ENCODE results near the gene AMIGO1.

AMIGO1 gene

GRCh38 chr1:109539676-109540075, 30.1 kb upstream of the AMIGO1 start, which contains the start of gene GPR61:
Gene GPR61 (plus strand): TSS chr1:109539872. CDS start chr1:109543023, 3,151 bp downstream.
- Histone ChIP-seq H4K8ac (ENCODE audit: low read depth, low read length) (no peak within 1 kb of the TSS), H3K23ac (ENCODE audit: low read length) (no peak within 1 kb of the TSS), H3K27me3 (ENCODE audit: insufficient read depth, low read length) (no peaks in the 10 kb centered on the region), H2AFZ (ENCODE audit: insufficient read depth, low read length, poor library complexity) (no peak within 1 kb of the TSS), H3K9ac (ENCODE audit: low read length) (no peak within 1 kb of the TSS), H3K9me3 (ENCODE audit: insufficient read depth, low read depth, low read length) (no peaks in the 10 kb centered on the region), H2BK12ac (ENCODE audit: low read length) (no peak within 1 kb of the TSS), H3K79me2 (ENCODE audit: control insufficient read depth, insufficient read depth, low read length, poor library complexity) (no peaks in the 10 kb centered on the region), H2BK120ac (ENCODE audit: insufficient read depth, low read length, poor library complexity) (no peak within 1 kb of the TSS), H4K12ac (ENCODE audit: low read depth, low read length) (no peak within 1 kb of the TSS), H2AK5ac (ENCODE audit: low read length) (no peak within 1 kb of the TSS), H3K4ac (ENCODE audit: low read depth, low read length) (no peak within 1 kb of the TSS), H3K4me2 (ENCODE audit: low read length) (no peak within 1 kb of the TSS), H3K27ac (ENCODE audit: low read depth, low read length) (no peak within 1 kb of the TSS), H2BK5ac (ENCODE audit: low read depth, low read length, poor library complexity) (no peak within 1 kb of the TSS), H3K36me3 (ENCODE audit: control insufficient read depth in 1 of 2, insufficient read depth in 2 of 2, low read length in 2 of 2) (no peaks in the 10 kb centered on the region), H3K18ac (ENCODE audit: low read length) (no peak within 1 kb of the TSS), H3K4me3 (ENCODE audit: low read depth, low read length) (no peak within 1 kb of the TSS), H3K79me1 (ENCODE audit: low read length) (no peaks in the 10 kb centered on the region), H3K14ac (ENCODE audit: low read length) (no peak within 1 kb of the TSS), H3K4me1 (ENCODE audit: control insufficient read depth in 1 of 2, insufficient read depth in 2 of 2, low read length in 2 of 2) (no peaks in the 10 kb centered on the region), H4K91ac (ENCODE audit: low read depth, low read length) (no peak within 1 kb of the TSS)
- WGBS (ENCODE audit: extremely low coverage, insufficient coverage, insufficient read length): no CpG with 5 or more reads among the region's 7 CpGs
- DNase-seq: no peak

GRCh38 chr1:109538827-109539555, 29.5 kb upstream of the AMIGO1 start:
- Histone ChIP-seq H3K36me3 (ENCODE audit: control insufficient read depth in 1 of 2, insufficient read depth in 2 of 2, low read length in 2 of 2) (no peaks in the 10 kb centered on the region), H3K9me3 (ENCODE audit: insufficient read depth, low read depth, low read length) (no peaks in the 10 kb centered on the region), H3K4me1 (ENCODE audit: control insufficient read depth in 1 of 2, insufficient read depth in 2 of 2, low read length in 2 of 2) (no peaks in the 10 kb centered on the region), H3K27me3 (ENCODE audit: insufficient read depth, low read length) (no peaks in the 10 kb centered on the region), H3K14ac (ENCODE audit: low read length) (no peak overlapping the region), H3K4ac (ENCODE audit: low read depth, low read length) (no peak overlapping the region), H3K18ac (ENCODE audit: low read length) (no peak overlapping the region), H2AK5ac (ENCODE audit: low read length) (no peak overlapping the region), H4K12ac (ENCODE audit: low read depth, low read length) (no peak overlapping the region), H3K79me1 (ENCODE audit: low read length) (no peaks in the 10 kb centered on the region), H4K8ac (ENCODE audit: low read depth, low read length) (no peak overlapping the region), H3K23ac (ENCODE audit: low read length) (no peak overlapping the region), H2AFZ (ENCODE audit: insufficient read depth, low read length, poor library complexity) (no peak overlapping the region), H3K4me2 (ENCODE audit: low read length) (no peak overlapping the region), H3K9ac (ENCODE audit: low read length) (no peak overlapping the region), H2BK5ac (ENCODE audit: low read depth, low read length, poor library complexity) (no peak overlapping the region), H3K4me3 (ENCODE audit: low read depth, low read length) (no peak overlapping the region), H3K79me2 (ENCODE audit: control insufficient read depth, insufficient read depth, low read length, poor library complexity) (no peaks in the 10 kb centered on the region), H4K91ac (ENCODE audit: low read depth, low read length) (no peak overlapping the region), H2BK12ac (ENCODE audit: low read length) (no peak overlapping the region), H2BK120ac (ENCODE audit: insufficient read depth, low read length, poor library complexity) (no peak overlapping the region), H3K27ac (ENCODE audit: low read depth, low read length) (no peak overlapping the region)
- WGBS (ENCODE audit: extremely low coverage, insufficient coverage, insufficient read length): no CpG with 5 or more reads among the region's 9 CpGs
- no peak for DNase-seq

GRCh38 chr1:109537450-109538178, 28.1 kb upstream of the AMIGO1 start:
- Histone ChIP-seq H3K14ac (ENCODE audit: low read length) (no peak overlapping the region), H3K4me3 (ENCODE audit: low read depth, low read length) (no peak overlapping the region), H3K79me2 (ENCODE audit: control insufficient read depth, insufficient read depth, low read length, poor library complexity) (no peaks in the 10 kb centered on the region), H3K27ac (ENCODE audit: low read depth, low read length) (no peak overlapping the region), H2AK5ac (ENCODE audit: low read length) (no peak overlapping the region), H3K4me2 (ENCODE audit: low read length) (no peak overlapping the region), H2BK120ac (ENCODE audit: insufficient read depth, low read length, poor library complexity) (no peak overlapping the region), H3K27me3 (ENCODE audit: insufficient read depth, low read length) (no peaks in the 10 kb centered on the region), H3K4me1 (ENCODE audit: control insufficient read depth in 1 of 2, insufficient read depth in 2 of 2, low read length in 2 of 2) (no peaks in the 10 kb centered on the region), H2BK5ac (ENCODE audit: low read depth, low read length, poor library complexity) (no peak overlapping the region), H3K9ac (ENCODE audit: low read length) (no peak overlapping the region), H3K9me3 (ENCODE audit: insufficient read depth, low read depth, low read length) (no peaks in the 10 kb centered on the region), H3K18ac (ENCODE audit: low read length) (no peak overlapping the region), H4K8ac (ENCODE audit: low read depth, low read length) (no peak overlapping the region), H4K91ac (ENCODE audit: low read depth, low read length) (no peak overlapping the region), H3K36me3 (ENCODE audit: control insufficient read depth in 1 of 2, insufficient read depth in 2 of 2, low read length in 2 of 2) (no peaks in the 10 kb centered on the region), H4K12ac (ENCODE audit: low read depth, low read length) (no peak overlapping the region), H2AFZ (ENCODE audit: insufficient read depth, low read length, poor library complexity) (no peak overlapping the region), H3K4ac (ENCODE audit: low read depth, low read length) (no peak overlapping the region), H3K23ac (ENCODE audit: low read length) (no peak overlapping the region), H2BK12ac (ENCODE audit: low read length) (no peak overlapping the region), H3K79me1 (ENCODE audit: low read length) (no peaks in the 10 kb centered on the region)
- DNase-seq: no peak
- WGBS (ENCODE audit: extremely low coverage, insufficient coverage, insufficient read length): no CpG with 5 or more reads among the region's 9 CpGs

GRCh38 chr1:109535971-109536491, 26.5 kb upstream of the AMIGO1 start:
- no peaks in the 10 kb centered on the region for H3K36me3 ChIP-seq (ENCODE audit: control insufficient read depth in 1 of 2, insufficient read depth in 2 of 2, low read length in 2 of 2)
- no peak overlapping the region for H3K23ac ChIP-seq (ENCODE audit: low read length)
- peaks cover 0 to 2% of the 10 kb centered on the region in 2 experiments for H3K4me1 ChIP-seq (ENCODE audit: control insufficient read depth in 1 of 2, insufficient read depth in 2 of 2, low read length in 2 of 2)
- no peak overlapping the region for H3K9ac ChIP-seq (ENCODE audit: low read length)
- no peak overlapping the region for H2BK5ac ChIP-seq (ENCODE audit: low read depth, low read length, poor library complexity)
- H4K8ac ChIP-seq (ENCODE audit: low read depth, low read length): no peak overlapping the region
- no peak overlapping the region for H2BK120ac ChIP-seq (ENCODE audit: insufficient read depth, low read length, poor library complexity)
- no peak for DNase-seq
- no peak overlapping the region for H3K4me2 ChIP-seq (ENCODE audit: low read length)
- no peak overlapping the region for H2AFZ ChIP-seq (ENCODE audit: insufficient read depth, low read length, poor library complexity)
- H3K14ac ChIP-seq (ENCODE audit: low read length): no peak overlapping the region
- no peak overlapping the region for H3K4me3 ChIP-seq (ENCODE audit: low read depth, low read length)
- no peak overlapping the region for H3K27ac ChIP-seq (ENCODE audit: low read depth, low read length)
- H3K4ac ChIP-seq (ENCODE audit: low read depth, low read length): no peak overlapping the region
- no peak overlapping the region for H4K91ac ChIP-seq (ENCODE audit: low read depth, low read length)
- no peaks in the 10 kb centered on the region for H3K27me3 ChIP-seq (ENCODE audit: insufficient read depth, low read length)
- H3K18ac ChIP-seq (ENCODE audit: low read length): no peak overlapping the region
- H2BK12ac ChIP-seq (ENCODE audit: low read length): no peak overlapping the region
- no peaks in the 10 kb centered on the region for H3K9me3 ChIP-seq (ENCODE audit: insufficient read depth, low read depth, low read length)
- H4K12ac ChIP-seq (ENCODE audit: low read depth, low read length): no peak overlapping the region
- H2AK5ac ChIP-seq (ENCODE audit: low read length): no peak overlapping the region
- no peaks in the 10 kb centered on the region for H3K79me2 ChIP-seq (ENCODE audit: control insufficient read depth, insufficient read depth, low read length, poor library complexity)
- no peaks in the 10 kb centered on the region for H3K79me1 ChIP-seq (ENCODE audit: low read length)
- WGBS (ENCODE audit: extremely low coverage, insufficient coverage, insufficient read length): no CpG with 5 or more reads among the region's 5 CpGs

All from trophoblast cell (in vitro differentiated cells and primary cell).